Liver (tissue), 10 donors: ENCODE results near the gene TERF2IP. TPM values are rescaled to one million over a fixed set of nuclear protein-coding genes. Genes with fewer than 3 reads are reported as not detected.

Experiments used
- DNase-seq: peaks from one replicate; pipeline ENCODE4 v3.0.0-alpha.2; 2017; ENCODE audit warnings: low spot score
- H3K27ac ChIP-seq, 2 donors: one replicate each; pipeline ENCODE4 v1.7.0; 2013; ENCODE audit warnings: inconsistent platforms in 2 of 2, low read length in 2 of 2, control low read depth in 1 of 2, low read depth in 1 of 2, mild to moderate bottlenecking in 1 of 2
- H3K27me3 ChIP-seq, 4 donors: one replicate each; pipeline versions ENCODE4 v1.6.1 to v1.7.0; 2013; ENCODE audit warnings: low read length in 3 of 4, inconsistent platforms in 1 of 4, mild to moderate bottlenecking in 1 of 4, moderate library complexity in 1 of 4; ENCODE audit not compliant: control insufficient read depth in 4 of 4, insufficient read depth in 4 of 4
- H3K36me3 ChIP-seq, 4 donors: one replicate each; pipeline versions ENCODE4 v1.6.1 to v1.7.0; 2013; ENCODE audit warnings: low read length in 3 of 4, mild to moderate bottlenecking in 3 of 4, low read depth in 1 of 4, moderate library complexity in 1 of 4; ENCODE audit not compliant: control insufficient read depth in 4 of 4, insufficient read depth in 3 of 4
- H3K4me1 ChIP-seq, 4 donors: one replicate each; pipeline versions ENCODE4 v1.6.1 to v1.7.0; 2013; ENCODE audit warnings: low read length in 3 of 4, mild to moderate bottlenecking in 3 of 4, moderate library complexity in 1 of 4; ENCODE audit not compliant: control insufficient read depth in 4 of 4, insufficient read depth in 4 of 4
- H3K4me3 ChIP-seq, 3 donors: one replicate each; pipeline versions ENCODE4 v1.6.1 to v1.7.0; 2013; ENCODE audit warnings: low read length in 3 of 3, control low read depth in 1 of 3, low read depth in 1 of 3, mild to moderate bottlenecking in 1 of 3
- H3K9ac ChIP-seq, 2 donors: one replicate each; pipeline ENCODE4 v1.7.0; 2013; ENCODE audit warnings: low read length in 2 of 2, mild to moderate bottlenecking in 2 of 2, moderate library complexity in 2 of 2, control low read depth in 1 of 2, low read depth in 1 of 2
- H3K9me3 ChIP-seq, 4 donors: one replicate each; pipeline versions ENCODE4 v1.6.1 to v1.7.0; 2013; ENCODE audit warnings: low read length in 3 of 4; ENCODE audit not compliant: control insufficient read depth in 4 of 4
- EGR1 ChIP-seq, 2 donors: IDR thresholded peaks; 2 replicates each; pipeline ENCODE4 v1.6.1; 2016 to 2018; ENCODE audit warnings: antibody characterized with exemption in 2 of 2, low read depth in 2 of 2
- FOXA1 ChIP-seq: IDR thresholded peaks from 2 replicates; pipeline ENCODE4 v1.6.1; 2016; ENCODE audit warnings: antibody characterized with exemption
- HNF4A ChIP-seq, 2 donors: conservative IDR thresholded peaks; 2 replicates each; pipeline ENCODE4 v1.6.1; 2016; ENCODE audit warnings: antibody characterized with exemption in 2 of 2, mild to moderate bottlenecking in 2 of 2
- JUND ChIP-seq, 2 donors: IDR thresholded peaks; 2 replicates each; pipeline ENCODE4 v1.6.1; 2016; ENCODE audit warnings: antibody characterized with exemption in 2 of 2
- NR2F2 ChIP-seq: IDR thresholded peaks from 2 replicates; pipeline ENCODE4 v1.6.1; 2016; ENCODE audit warnings: antibody characterized with exemption
- RXRA ChIP-seq, 2 donors: IDR thresholded peaks; 2 replicates each; pipeline ENCODE4 v1.6.1; 2017 to 2018; ENCODE audit warnings: antibody characterized with exemption in 2 of 2, mild to moderate bottlenecking in 1 of 2
- SP1 ChIP-seq: IDR thresholded peaks from 2 replicates; pipeline ENCODE4 v1.6.1; 2018; ENCODE audit warnings: antibody characterized with exemption, mild to moderate bottlenecking
- TAF1 ChIP-seq: conservative IDR thresholded peaks from 2 replicates; pipeline ENCODE4 v1.6.1; 2016; ENCODE audit warnings: antibody characterized with exemption, mild to moderate bottlenecking
- YY1 ChIP-seq: IDR thresholded peaks from 2 replicates; pipeline ENCODE4 v1.6.1; 2016; ENCODE audit warnings: antibody characterized with exemption, mild to moderate bottlenecking
- WGBS: extraction: QIAGEN DNeasy Blood & Tissue Kit; methylation state at CpG from one replicate; pipeline ENCODE4 v1.1.7; 2013; 5-methylcytosine and 5-hydroxymethylcytosine counted together
- polyA plus RNA-seq, 2 donors: library from polyadenylated mRNA; stranded (reverse) in 1 of 2; unstranded in 1 of 2; fragments of 200-250 nt in 1 of 2; fragments of >200 nt in 1 of 2; fragmentation: Nextera tagmentation in 1 of 2; extraction: Ambion mirVana in 1 of 2; gene quantifications; one replicate each; pipeline versions ENCODE4 v1.2.1 to v1.2.3, GENCODE V29; 2013 to 2015
- small RNA-seq: library from RNA; depleted of rRNA; stranded (forward); fragments of <200 nt; gene quantifications from one replicate; pipeline ENCODE3, GENCODE V24; 2014
- total RNA-seq, 2 donors: library from RNA; depleted of rRNA; stranded (reverse); fragments of >200 nt; gene quantifications; one replicate each; pipeline ENCODE4 v1.2.3, GENCODE V29; 2014
- TF ChIP-seq, protein P1 (sequence below): IDR thresholded peaks from 2 replicates; pipeline ENCODE4 v1.6.1; 2016; ENCODE audit warnings: antibody characterized with exemption
- TF ChIP-seq, protein P2 (sequence below): fragments of 150-350 bp; IDR thresholded peaks from 2 replicates; pipeline ENCODE4 v1.5.1; 2017; ENCODE audit warnings: improper control_type of control experiment, low read depth, low read length; ENCODE audit not compliant: missing input control
- donor health status: healthy.
- donor health status: healthy.
- donor health status: healthy.
- donor health status: healthy.
- donor health status: healthy.

The TERF2IP gene
- total and polyA plus RNA-seq, 4 donors: 21.7 to 69.5 (median 23.2) TPM

DNA sequence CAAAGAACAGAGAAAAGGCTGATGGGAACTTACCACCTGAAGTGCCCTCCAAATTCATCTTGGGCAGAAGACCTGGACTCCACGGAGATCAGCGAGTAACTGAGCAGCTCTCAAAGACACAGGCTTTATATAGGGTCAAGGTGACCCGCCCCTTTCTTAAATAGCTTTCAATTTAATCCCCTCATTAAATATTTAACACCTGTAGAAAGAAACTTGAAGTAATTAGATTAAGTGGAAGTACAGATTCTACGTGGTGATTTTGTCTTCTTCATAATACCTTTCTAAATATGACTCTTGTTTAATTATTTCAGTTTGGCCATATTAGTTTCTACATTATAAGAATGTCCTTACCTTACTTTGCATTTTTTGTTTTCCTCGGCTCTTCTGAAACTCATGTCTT is 53.8 kb downstream of the TERF2IP start, which contains the start of gene DUXB (continued):
- TF ChIP-seq, protein P1, sequence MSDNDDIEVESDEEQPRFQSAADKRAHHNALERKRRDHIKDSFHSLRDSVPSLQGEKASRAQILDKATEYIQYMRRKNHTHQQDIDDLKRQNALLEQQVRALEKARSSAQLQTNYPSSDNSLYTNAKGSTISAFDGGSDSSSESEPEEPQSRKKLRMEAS: no peak
- TF ChIP-seq YY1 (no peak), NR2F2 (no peak), HNF4A (conservative IDR thresholded peaks at IDR 0.05) (no peak), RXRA (IDR thresholded peaks at IDR 0.05) (no peak)
- TF ChIP-seq, protein P2, sequence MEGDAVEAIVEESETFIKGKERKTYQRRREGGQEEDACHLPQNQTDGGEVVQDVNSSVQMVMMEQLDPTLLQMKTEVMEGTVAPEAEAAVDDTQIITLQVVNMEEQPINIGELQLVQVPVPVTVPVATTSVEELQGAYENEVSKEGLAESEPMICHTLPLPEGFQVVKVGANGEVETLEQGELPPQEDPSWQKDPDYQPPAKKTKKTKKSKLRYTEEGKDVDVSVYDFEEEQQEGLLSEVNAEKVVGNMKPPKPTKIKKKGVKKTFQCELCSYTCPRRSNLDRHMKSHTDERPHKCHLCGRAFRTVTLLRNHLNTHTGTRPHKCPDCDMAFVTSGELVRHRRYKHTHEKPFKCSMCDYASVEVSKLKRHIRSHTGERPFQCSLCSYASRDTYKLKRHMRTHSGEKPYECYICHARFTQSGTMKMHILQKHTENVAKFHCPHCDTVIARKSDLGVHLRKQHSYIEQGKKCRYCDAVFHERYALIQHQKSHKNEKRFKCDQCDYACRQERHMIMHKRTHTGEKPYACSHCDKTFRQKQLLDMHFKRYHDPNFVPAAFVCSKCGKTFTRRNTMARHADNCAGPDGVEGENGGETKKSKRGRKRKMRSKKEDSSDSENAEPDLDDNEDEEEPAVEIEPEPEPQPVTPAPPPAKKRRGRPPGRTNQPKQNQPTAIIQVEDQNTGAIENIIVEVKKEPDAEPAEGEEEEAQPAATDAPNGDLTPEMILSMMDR: no peak

DNA sequence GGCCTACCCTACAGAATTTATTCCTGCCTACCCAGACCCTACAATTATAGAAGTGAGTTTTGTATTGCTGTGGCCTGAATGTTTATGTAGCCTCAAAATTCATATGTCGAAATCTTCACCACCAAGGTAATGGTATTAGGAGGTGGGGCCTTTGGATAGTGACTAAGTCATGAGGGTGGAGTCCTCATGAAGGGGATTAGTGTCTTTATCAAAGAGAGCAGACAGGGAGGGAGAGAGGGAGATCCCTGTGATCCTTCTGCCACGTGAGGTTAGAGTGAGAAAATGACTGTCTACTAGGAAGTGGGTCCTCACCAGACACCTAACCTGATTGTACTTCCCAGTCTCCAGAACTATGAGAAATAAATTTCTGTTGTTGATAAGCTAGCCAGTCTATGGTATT is 54.7 kb downstream of the TERF2IP start:
- H3K4me3 ChIP-seq: no peak overlapping the region
- WGBS: 81% methylated on average over 2 of the region's 2 CpGs
- H3K27me3 ChIP-seq: no peaks in the 10 kb centered on the region
- H3K27ac ChIP-seq: no peak overlapping the region
- DNase-seq: no peak
- no peak overlapping the region for H3K9ac ChIP-seq
- H3K36me3 ChIP-seq: no peaks in the 10 kb centered on the region
- no peaks in the 10 kb centered on the region for H3K9me3 ChIP-seq
- TF ChIP-seq, protein P1: no peak
- no peak for TF ChIP-seq TAF1
- no peak for TF ChIP-seq EGR1 (IDR thresholded peaks at IDR 0.05; ENCODE audit: low read depth in 2 of 2)
- no peak for TF ChIP-seq JUND (IDR thresholded peaks at IDR 0.05)
- TF ChIP-seq YY1: no peak
- no peak for TF ChIP-seq FOXA1
- TF ChIP-seq SP1: no peak
- TF ChIP-seq HNF4A (conservative IDR thresholded peaks at IDR 0.05): no peak
- TF ChIP-seq NR2F2: no peak
- TF ChIP-seq, protein P2: no peak
- TF ChIP-seq RXRA (IDR thresholded peaks at IDR 0.05): no peak
- H3K4me1 ChIP-seq: no peaks in the 10 kb centered on the region

DNA sequence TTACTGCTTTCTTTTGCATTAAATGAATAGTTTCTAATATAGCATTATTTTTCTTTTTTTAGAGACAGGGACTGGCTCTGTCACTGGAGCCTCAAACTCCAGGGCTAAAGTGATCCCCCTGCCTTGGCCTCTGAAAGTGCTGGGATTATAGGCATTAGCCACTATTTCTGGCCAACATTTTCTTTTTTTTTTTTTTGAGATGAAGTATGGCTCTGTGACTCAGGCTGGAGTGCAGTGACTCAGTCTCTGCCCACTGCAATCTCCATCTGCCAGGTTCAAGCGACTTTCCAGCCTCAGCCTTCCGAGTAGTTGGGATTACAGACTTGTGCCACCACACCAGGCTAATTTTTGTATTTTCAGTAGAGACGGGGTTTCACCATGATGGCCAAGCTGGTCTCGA is 55.7 kb downstream of the TERF2IP start:
- WGBS: 94% methylated on average over 4 of the region's 4 CpGs
- H3K9ac ChIP-seq: no peak overlapping the region
- DNase-seq: no peak
- no peaks in the 10 kb centered on the region for H3K36me3 ChIP-seq
- no peak overlapping the region for H3K4me3 ChIP-seq
- no peaks in the 10 kb centered on the region for H3K9me3 ChIP-seq
- TF ChIP-seq FOXA1 (no peak), RXRA (IDR thresholded peaks at IDR 0.05) (no peak), TAF1 (no peak)
- H3K27me3 ChIP-seq: no peaks in the 10 kb centered on the region
- no peaks in the 10 kb centered on the region for H3K4me1 ChIP-seq
- no peak overlapping the region for H3K27ac ChIP-seq

Small RNA genes within 50 kb of the gene (small RNA-seq; reads per million reads assigned to genes)
- not detected for gene RN7SL520P

Other genes with a start within 250 kb of the TERF2IP start
- gene CFDP1, start 214.3 kb upstream of the TERF2IP start, total RNA-seq: 10 to 100 TPM; 20.5 to 34.4 TPM
- gene CFDP1, start 214.3 kb upstream of the TERF2IP start, polyA plus RNA-seq: 10 to 100 TPM; 33.4 to 49.2 TPM
- 10 to 100 TPM; 19.2 to 25.4 TPM for gene TMEM170A, start 183.1 kb upstream of the TERF2IP start, total RNA-seq
- gene TMEM170A, start 183.1 kb upstream of the TERF2IP start, polyA plus RNA-seq: 10 to 100 TPM in 1 of 2 donors, 1 to 10 TPM in 1; 5.8 to 13.3 TPM
- under 1 TPM; under 0.01 to 0.17 TPM for gene CHST6, start 152.3 kb upstream of the TERF2IP start, total RNA-seq
- gene CHST6, start 152.3 kb upstream of the TERF2IP start, polyA plus RNA-seq: not detected
- not detected for gene CHST5, start 111.7 kb upstream of the TERF2IP start, total RNA-seq
- not detected for gene CHST5, start 111.7 kb upstream of the TERF2IP start, polyA plus RNA-seq
- gene TMEM231, start 91.5 kb upstream of the TERF2IP start, total RNA-seq: 1 to 10 TPM; 2.0 to 2.1 TPM
- 1 to 10 TPM in 1 of 2 donors, under 1 TPM in 1; 0.60 to 1.9 TPM for gene TMEM231, start 91.5 kb upstream of the TERF2IP start, polyA plus RNA-seq
- 10 to 100 TPM; 26.5 to 56.9 TPM for gene GABARAPL2, start 81.4 kb upstream of the TERF2IP start, total RNA-seq
- gene GABARAPL2, start 81.4 kb upstream of the TERF2IP start, polyA plus RNA-seq: 100 to 1,000 TPM in 1 of 2 donors, 10 to 100 TPM in 1; 66.1 to 123 TPM
- gene ADAT1, start 24.5 kb upstream of the TERF2IP start, total RNA-seq: 10 to 100 TPM; 22.6 to 42.3 TPM
- 10 to 100 TPM; 13.2 to 14.3 TPM for gene ADAT1, start 24.5 kb upstream of the TERF2IP start, polyA plus RNA-seq
- 10 to 100 TPM; 54.6 to 65.5 TPM for gene KARS1, start 108 bp upstream of the TERF2IP start, total RNA-seq
- 10 to 100 TPM; 47.3 to 49.9 TPM for gene KARS1, start 108 bp upstream of the TERF2IP start, polyA plus RNA-seq
- gene CPHXL2, start 29.2 kb downstream of the TERF2IP start, total RNA-seq: not detected
- not detected for gene CPHXL2, start 29.2 kb downstream of the TERF2IP start, polyA plus RNA-seq
- under 1 TPM in 1 of 2 donors, not detected in 1; 0.42 TPM for gene DUXB, start 53.7 kb downstream of the TERF2IP start, total RNA-seq
- gene DUXB, start 53.7 kb downstream of the TERF2IP start, polyA plus RNA-seq: not detected
- not detected for gene CPHXL, start 78.7 kb downstream of the TERF2IP start, total RNA-seq
- not detected for gene CPHXL, start 78.7 kb downstream of the TERF2IP start, polyA plus RNA-seq